HEK293T (cell line): ENCODE data around the gene DLAT.

Source experiments
- ARNT ChIP-seq: fragments of 450-650 bp; IDR thresholded peaks from 2 replicates; pipeline ENCODE4 v1.6.1; 2017; ENCODE audit warnings: mild to moderate bottlenecking
- BHLHE40 ChIP-seq: fragments of 450-650 bp; IDR thresholded peaks from 2 replicates; pipeline ENCODE4 v1.6.1; 2016; ENCODE audit warnings: mild to moderate bottlenecking, moderate library complexity, borderline replicate concordance
- CTBP1 ChIP-seq: fragments of 450-650 bp; IDR thresholded peaks from 2 replicates; pipeline ENCODE4 v1.6.1; 2016; ENCODE audit warnings: borderline replicate concordance
- ELF4 ChIP-seq: fragments of 450-650 bp; IDR thresholded peaks from 2 replicates; pipeline ENCODE4 v1.6.1; 2017; ENCODE audit warnings: antibody characterized with exemption
- FOXA1 ChIP-seq: fragments of 450-650 bp; IDR thresholded peaks from 2 replicates; pipeline ENCODE4 v1.6.1; 2016; ENCODE audit warnings: mild to moderate bottlenecking
- FOXK2 ChIP-seq: fragments of 450-650 bp; IDR thresholded peaks from 2 replicates; pipeline ENCODE4 v1.6.1; 2016; ENCODE audit warnings: mild to moderate bottlenecking
- FOXM1 ChIP-seq: fragments of 450-650 bp; IDR thresholded peaks from 2 replicates; pipeline ENCODE4 v1.6.1; 2017; ENCODE audit warnings: mild to moderate bottlenecking, borderline replicate concordance
- HDGF ChIP-seq: fragments of 450-650 bp; IDR thresholded peaks from 2 replicates; pipeline ENCODE4 v1.6.1; 2017; ENCODE audit warnings: antibody characterized with exemption, borderline replicate concordance
- NFRKB ChIP-seq: fragments of 450-650 bp; IDR thresholded peaks from 2 replicates; pipeline ENCODE4 v1.6.1; 2016; ENCODE audit warnings: mild to moderate bottlenecking, moderate library complexity
- SP1 ChIP-seq: fragments of 450-650 bp; IDR thresholded peaks from 2 replicates; pipeline ENCODE4 v1.6.1; 2017
- SUZ12 ChIP-seq: fragments of 450-650 bp; IDR thresholded peaks from 2 replicates; pipeline ENCODE4 v1.6.1; 2016; ENCODE audit warnings: mild to moderate bottlenecking
- TARDBP ChIP-seq: fragments of 450-650 bp; IDR thresholded peaks from 2 replicates; pipeline ENCODE4 v1.6.1; 2016
- TF ChIP-seq, protein P1 (sequence below): fragments of 450-650 bp; IDR thresholded peaks from 2 replicates; pipeline ENCODE4 v1.6.1; 2016

DNA sequence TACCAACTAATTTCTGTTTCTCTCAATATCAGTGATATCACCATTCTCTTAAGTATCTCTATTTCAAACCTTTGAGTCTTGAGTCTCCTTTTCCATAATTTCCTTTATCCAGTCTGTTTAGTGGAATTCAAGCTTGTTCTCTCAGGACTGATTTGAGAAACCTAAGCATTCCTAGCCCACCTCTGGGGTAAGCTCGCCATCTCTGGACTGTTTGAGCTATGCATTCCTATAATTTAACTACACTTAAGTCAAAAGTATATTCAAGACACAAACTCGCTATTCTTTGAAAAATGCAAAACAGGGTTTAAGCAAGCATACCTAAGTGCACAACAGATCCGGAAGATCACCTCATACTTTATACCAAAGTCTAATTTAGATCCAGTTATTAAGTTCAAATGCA lies 2.1 kb upstream of the DLAT start:
- no peak for TF ChIP-seq BHLHE40
- TF ChIP-seq, protein P1, sequence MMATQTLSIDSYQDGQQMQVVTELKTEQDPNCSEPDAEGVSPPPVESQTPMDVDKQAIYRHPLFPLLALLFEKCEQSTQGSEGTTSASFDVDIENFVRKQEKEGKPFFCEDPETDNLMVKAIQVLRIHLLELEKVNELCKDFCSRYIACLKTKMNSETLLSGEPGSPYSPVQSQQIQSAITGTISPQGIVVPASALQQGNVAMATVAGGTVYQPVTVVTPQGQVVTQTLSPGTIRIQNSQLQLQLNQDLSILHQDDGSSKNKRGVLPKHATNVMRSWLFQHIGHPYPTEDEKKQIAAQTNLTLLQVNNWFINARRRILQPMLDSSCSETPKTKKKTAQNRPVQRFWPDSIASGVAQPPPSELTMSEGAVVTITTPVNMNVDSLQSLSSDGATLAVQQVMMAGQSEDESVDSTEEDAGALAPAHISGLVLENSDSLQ: no peak
- TF ChIP-seq SUZ12: no peak
- TF ChIP-seq FOXM1: no peak
- TF ChIP-seq TARDBP: no peak
- no peak for TF ChIP-seq ARNT
- no peak for TF ChIP-seq SP1
- no peak for TF ChIP-seq CTBP1
- TF ChIP-seq ELF4: no peak
- TF ChIP-seq FOXA1: no peak
- TF ChIP-seq FOXK2: no peak
- no peak for TF ChIP-seq HDGF
- no peak for TF ChIP-seq NFRKB
